ENCODE data around the gene DAND5. TPM values are rescaled to one million over a fixed set of nuclear protein-coding genes. Genes with fewer than 3 reads are reported as not detected.

The DAND5 gene
- total and polyA plus RNA-seq, 9 of the 15 experiments (the other 6 are each of a cell fraction or from before 2014, with no cell fraction given): 0.22 to 0.83 (median 0.60) TPM

- no peaks in the 10 kb centered on the region; a peak in 1 of 5 replicates for H3K27me3 ChIP-seq (ENCODE audit: control insufficient read depth in 2 of 2, insufficient read depth in 2 of 2, low read length in 2 of 2)
- FAIRE-seq: no peak
- 0 out of 4 replicates have a peak overlapping the region, but pooled peaks of 1 of the 2 experiments have one; percentile 33 for H3K9ac ChIP-seq (ENCODE audit: insufficient read depth in 1 of 2, low read depth in 2 of 2, low read length in 2 of 2)
- BruUV-seq (replicated peaks): no TSS peak
- no peak overlapping the region for H2AFZ ChIP-seq (ENCODE audit: low read depth, low read length)
- no peak overlapping the region for H3K27ac ChIP-seq (ENCODE audit: extremely low read depth, low read depth, low read length)
- H3K36me3 ChIP-seq (ENCODE audit: control insufficient read depth, insufficient read depth, low read length): no peaks in the 10 kb centered on the region
- CTCF ChIA-PET (ENCODE audit: low intra/inter-chr PET ratio): no interaction called here
- ATAC-seq: no peak
- no peaks in the 10 kb centered on the region for H3K79me2 ChIP-seq (ENCODE audit: control insufficient read depth, insufficient read depth, low read length)
- DNase-seq (ENCODE audit: extremely low read depth in 1 of 4, low spot score in 3 of 4): no peak
- no peak for TF ChIP-seq RBM39 (optimal IDR thresholded peaks at IDR 0.05; ENCODE audit: low read depth, low read length)
- no peak for TF ChIP-seq TCF7 (IDR thresholded peaks at IDR 0.05; ENCODE audit: borderline replicate concordance)
- no peak for TF ChIP-seq HNRNPK (IDR thresholded peaks at IDR 0.05; ENCODE audit: low read depth, low read length, poor library complexity, severe bottlenecking)
- TF ChIP-seq RBM15 (IDR thresholded peaks at IDR 0.05; ENCODE audit: insufficient read depth, low read length): no peak
- no peak for TF ChIP-seq ELF2 (CRISPR knock-in tag; IDR thresholded peaks at IDR 0.05)
- TF ChIP-seq ZBTB33 (CRISPR knock-in tag; IDR thresholded peaks at IDR 0.05): 0 out of 2 replicates have a peak, but pooled peaks have one; percentile 39
- peaks cover 19 to 57% of the 10 kb centered on the region in 2 experiments; a peak in 4 of 5 replicates for H3K4me1 ChIP-seq (replicated peaks in 1 of 2; ENCODE audit: control insufficient read depth in 2 of 2, insufficient read depth in 2 of 2, low read length in 2 of 2)
- H3K4me2 ChIP-seq (ENCODE audit: insufficient read depth, low read length): no peak overlapping the region
- H3K9me3 ChIP-seq (replicated peaks; ENCODE audit: control insufficient read depth, insufficient read depth, low read depth, low read length): no peaks in the 10 kb centered on the region
- H3K4me3 ChIP-seq: no peak overlapping the region
- intact Hi-C loops (cut with micrococcal nuclease): no loop called here
- H3K9me1 ChIP-seq (ENCODE audit: control insufficient read depth, insufficient read depth, low read length): no peaks in the 10 kb centered on the region
- WGBS (ENCODE audit: insufficient coverage, low coverage, missing lambda C conversion rate): 70% methylated on average over 10 of the region's 12 CpGs
- no peaks in the 10 kb centered on the region for H4K20me1 ChIP-seq (replicated peaks; ENCODE audit: control insufficient read depth, insufficient read depth, low read length)
- POLR2A ChIA-PET: interaction anchor here (0.7 kb wide), 1 partner anchor 66 kb away, joined by 5 read pairs; no protein-coding TSS in a partner anchor
- in situ Hi-C loops (cut with MboI): loop anchor here (5.0 kb wide), 1 partner anchor 41 kb away; no protein-coding TSS in a partner anchor
These were observed 17.4 kb downstream of the DAND5 start for GRCh38 chr19:12986726-12987125.

Data from K562 (cell line).